HepG2 (cell line): ENCODE data around the gene JAGN1. TPM values are rescaled to one million over a fixed set of nuclear protein-coding genes. Genes with fewer than 3 reads are reported as not detected.

Experiments used
- DMAP1 ChIP-seq: IDR thresholded peaks from 2 replicates; pipeline ENCODE4 v1.6.1; 2016
- DPF2 ChIP-seq: sonication (generic); formaldehyde crosslinking; IDR thresholded peaks from 2 replicates; pipeline ENCODE4 v1.4.0; 2020; ENCODE audit warnings: mild to moderate bottlenecking, low read depth, missing genetic modification reagents, borderline replicate concordance
- ESRRA ChIP-seq: sonication (generic); formaldehyde crosslinking; IDR thresholded peaks from 2 replicates; pipeline ENCODE4 v1.5.1; 2020; ENCODE audit warnings: mild to moderate bottlenecking, low read depth, missing genetic modification reagents
- FOXJ3 ChIP-seq: sonication (generic); formaldehyde crosslinking; IDR thresholded peaks from 2 replicates; pipeline ENCODE4 v1.4.0; 2020; ENCODE audit warnings: missing genetic modification reagents, mild to moderate bottlenecking, borderline replicate concordance
- NFYB ChIP-seq: sonication (generic); formaldehyde crosslinking; IDR thresholded peaks from 2 replicates; pipeline ENCODE4 v1.4.0; 2020; ENCODE audit warnings: missing genetic modification reagents
- ZSCAN31 ChIP-seq: sonication (generic); formaldehyde crosslinking; IDR thresholded peaks from 2 replicates; pipeline ENCODE4 v1.5.0; 2020; ENCODE audit warnings: low read depth, mild to moderate bottlenecking, missing genetic modification reagents
- polyA plus RNA-seq, 8 experiments: library from polyadenylated mRNA; depleted of rRNA in 3 of 8; stranded (reverse) in 7 of 8; unstranded in 1 of 8; fragments of >200 nt; fragmentation: Illumina TruSeq in 4 of 8; extraction: Trizol in 4 of 8; gene quantifications; 2 replicates each; pipeline versions ENCODE4 v1.2.1 to v1.2.3, GENCODE V29; 2011 to 2016; ENCODE audit warnings: low read depth in 4 of 8, missing spikeins in 1 of 8, mixed read lengths in 1 of 8; ENCODE audit not compliant: insufficient read depth in 1 of 8
- total RNA-seq, 5 experiments: library from RNA; depleted of rRNA; stranded (reverse); fragments of >200 nt; fragmentation: Illumina TruSeq; extraction: Trizol; gene quantifications; 2 replicates each; pipeline ENCODE4 v1.2.3, GENCODE V29; 2016; ENCODE audit warnings: low read depth in 1 of 5
- TF ChIP-seq, protein P1 (sequence below): sonication (generic); formaldehyde crosslinking; IDR thresholded peaks from 2 replicates; pipeline ENCODE4 v1.4.0; 2020; ENCODE audit warnings: missing genetic modification reagents
- TF ChIP-seq, protein P2 (sequence below): sonication (generic); formaldehyde crosslinking; IDR thresholded peaks from 2 replicates; pipeline ENCODE4 v1.8.1; 2023; ENCODE audit warnings: missing genetic modification reagents, mild to moderate bottlenecking, borderline replicate concordance
- TF ChIP-seq, protein P3 (sequence below): IDR thresholded peaks from 2 replicates; pipeline ENCODE4 v1.6.1; 2018; ENCODE audit warnings: missing genetic modification reagents, mild to moderate bottlenecking, missing compliant biosample characterization
- TF ChIP-seq, protein P4 (sequence below): sonication (generic); formaldehyde crosslinking; IDR thresholded peaks from 2 replicates; pipeline ENCODE4 v1.4.0; 2020; ENCODE audit warnings: missing genetic modification reagents
- TF ChIP-seq, protein P5 (sequence below): sonication (generic); formaldehyde crosslinking; IDR thresholded peaks from 2 replicates; pipeline ENCODE4 v1.4.0; 2020; ENCODE audit warnings: missing genetic modification reagents
- TF ChIP-seq, protein P6 (sequence below): sonication (generic); formaldehyde crosslinking; IDR thresholded peaks from 2 replicates; pipeline ENCODE4 v1.4.0; 2020; ENCODE audit warnings: missing genetic modification reagents, borderline replicate concordance

The JAGN1 gene
- total and polyA plus RNA-seq, 2 of the 13 experiments (the other 11 are each of a cell fraction or from before 2014, with no cell fraction given), result 49.9 to 50.9 TPM

DNA sequence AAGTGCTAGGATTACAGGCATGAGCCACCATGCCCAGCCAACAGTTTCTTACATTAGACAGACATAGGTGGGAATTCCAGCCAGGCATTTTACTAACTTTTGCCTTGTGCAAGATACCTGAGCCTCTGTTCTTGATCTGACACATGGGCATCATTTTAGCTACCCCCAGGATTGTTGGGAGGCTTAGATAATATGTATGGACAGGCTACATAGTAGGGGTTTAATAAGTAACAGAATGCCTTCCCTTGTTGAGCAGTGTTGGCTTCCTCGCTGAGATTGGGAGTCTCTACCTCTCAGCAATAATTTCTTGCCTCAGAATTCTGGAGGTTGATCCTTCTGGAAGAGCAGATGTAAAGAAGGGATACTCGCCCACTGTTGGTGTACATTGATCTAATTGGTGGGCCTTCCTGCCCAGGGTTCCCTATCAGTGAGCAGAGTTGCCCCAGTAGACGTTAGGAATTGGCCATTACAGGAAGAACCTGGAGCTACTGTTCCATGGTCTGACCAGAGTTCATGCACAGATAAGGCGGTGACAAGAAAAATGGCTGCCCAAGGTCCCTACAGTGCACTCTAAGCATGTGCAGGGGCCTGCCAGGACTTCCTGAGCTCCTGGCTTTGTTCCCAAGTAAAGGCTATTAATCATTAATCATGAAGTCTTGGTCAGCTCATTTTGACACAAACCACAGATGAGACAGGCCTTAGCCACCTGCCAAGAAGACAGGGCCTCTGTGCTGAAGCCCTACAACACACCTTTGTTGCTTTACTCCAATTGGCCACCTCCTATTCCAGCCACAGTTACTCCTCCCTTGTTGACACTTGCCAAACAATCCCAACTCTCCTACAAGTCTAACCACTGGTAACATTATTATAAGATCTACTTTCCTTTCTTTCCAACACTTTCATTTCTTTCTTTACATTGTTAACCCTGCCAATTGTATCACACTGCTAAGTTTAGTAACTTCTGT lies 7.3 kb downstream of the JAGN1 start (continued):
- TF ChIP-seq, protein P1, sequence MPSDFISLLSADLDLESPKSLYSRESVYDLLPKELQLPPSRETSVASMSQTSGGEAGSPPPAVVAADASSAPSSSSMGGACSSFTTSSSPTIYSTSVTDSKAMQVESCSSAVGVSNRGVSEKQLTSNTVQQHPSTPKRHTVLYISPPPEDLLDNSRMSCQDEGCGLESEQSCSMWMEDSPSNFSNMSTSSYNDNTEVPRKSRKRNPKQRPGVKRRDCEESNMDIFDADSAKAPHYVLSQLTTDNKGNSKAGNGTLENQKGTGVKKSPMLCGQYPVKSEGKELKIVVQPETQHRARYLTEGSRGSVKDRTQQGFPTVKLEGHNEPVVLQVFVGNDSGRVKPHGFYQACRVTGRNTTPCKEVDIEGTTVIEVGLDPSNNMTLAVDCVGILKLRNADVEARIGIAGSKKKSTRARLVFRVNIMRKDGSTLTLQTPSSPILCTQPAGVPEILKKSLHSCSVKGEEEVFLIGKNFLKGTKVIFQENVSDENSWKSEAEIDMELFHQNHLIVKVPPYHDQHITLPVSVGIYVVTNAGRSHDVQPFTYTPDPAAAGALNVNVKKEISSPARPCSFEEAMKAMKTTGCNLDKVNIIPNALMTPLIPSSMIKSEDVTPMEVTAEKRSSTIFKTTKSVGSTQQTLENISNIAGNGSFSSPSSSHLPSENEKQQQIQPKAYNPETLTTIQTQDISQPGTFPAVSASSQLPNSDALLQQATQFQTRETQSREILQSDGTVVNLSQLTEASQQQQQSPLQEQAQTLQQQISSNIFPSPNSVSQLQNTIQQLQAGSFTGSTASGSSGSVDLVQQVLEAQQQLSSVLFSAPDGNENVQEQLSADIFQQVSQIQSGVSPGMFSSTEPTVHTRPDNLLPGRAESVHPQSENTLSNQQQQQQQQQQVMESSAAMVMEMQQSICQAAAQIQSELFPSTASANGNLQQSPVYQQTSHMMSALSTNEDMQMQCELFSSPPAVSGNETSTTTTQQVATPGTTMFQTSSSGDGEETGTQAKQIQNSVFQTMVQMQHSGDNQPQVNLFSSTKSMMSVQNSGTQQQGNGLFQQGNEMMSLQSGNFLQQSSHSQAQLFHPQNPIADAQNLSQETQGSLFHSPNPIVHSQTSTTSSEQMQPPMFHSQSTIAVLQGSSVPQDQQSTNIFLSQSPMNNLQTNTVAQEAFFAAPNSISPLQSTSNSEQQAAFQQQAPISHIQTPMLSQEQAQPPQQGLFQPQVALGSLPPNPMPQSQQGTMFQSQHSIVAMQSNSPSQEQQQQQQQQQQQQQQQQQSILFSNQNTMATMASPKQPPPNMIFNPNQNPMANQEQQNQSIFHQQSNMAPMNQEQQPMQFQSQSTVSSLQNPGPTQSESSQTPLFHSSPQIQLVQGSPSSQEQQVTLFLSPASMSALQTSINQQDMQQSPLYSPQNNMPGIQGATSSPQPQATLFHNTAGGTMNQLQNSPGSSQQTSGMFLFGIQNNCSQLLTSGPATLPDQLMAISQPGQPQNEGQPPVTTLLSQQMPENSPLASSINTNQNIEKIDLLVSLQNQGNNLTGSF (CRISPR knock-in tag), result no peak
- TF ChIP-seq DMAP1 (CRISPR knock-in tag) (0 out of 2 replicates have a peak, but pooled peaks have one; percentile 61), FOXJ3 (CRISPR knock-in tag) (peak; percentile 60; the same call in 1 of the 2 replicates), NFYB (CRISPR knock-in tag) (0 out of 2 replicates have a peak, but pooled peaks have one; percentile 24), DPF2 (CRISPR knock-in tag) (0 out of 2 replicates have a peak, but pooled peaks have one; percentile 15), ZSCAN31 (CRISPR knock-in tag) (peak; percentile 48; the same call in 1 of the 2 replicates), ESRRA (peak; percentile 66; the same call in 1 of the 2 replicates)
- TF ChIP-seq, protein P2, sequence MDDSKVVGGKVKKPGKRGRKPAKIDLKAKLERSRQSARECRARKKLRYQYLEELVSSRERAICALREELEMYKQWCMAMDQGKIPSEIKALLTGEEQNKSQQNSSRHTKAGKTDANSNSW, result no peak
- TF ChIP-seq, protein P3, sequence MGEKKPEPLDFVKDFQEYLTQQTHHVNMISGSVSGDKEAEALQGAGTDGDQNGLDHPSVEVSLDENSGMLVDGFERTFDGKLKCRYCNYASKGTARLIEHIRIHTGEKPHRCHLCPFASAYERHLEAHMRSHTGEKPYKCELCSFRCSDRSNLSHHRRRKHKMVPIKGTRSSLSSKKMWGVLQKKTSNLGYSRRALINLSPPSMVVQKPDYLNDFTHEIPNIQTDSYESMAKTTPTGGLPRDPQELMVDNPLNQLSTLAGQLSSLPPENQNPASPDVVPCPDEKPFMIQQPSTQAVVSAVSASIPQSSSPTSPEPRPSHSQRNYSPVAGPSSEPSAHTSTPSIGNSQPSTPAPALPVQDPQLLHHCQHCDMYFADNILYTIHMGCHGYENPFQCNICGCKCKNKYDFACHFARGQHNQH (CRISPR knock-in tag), result peak; percentile 69; the same call in 1 of the 2 replicates
- TF ChIP-seq, protein P4, sequence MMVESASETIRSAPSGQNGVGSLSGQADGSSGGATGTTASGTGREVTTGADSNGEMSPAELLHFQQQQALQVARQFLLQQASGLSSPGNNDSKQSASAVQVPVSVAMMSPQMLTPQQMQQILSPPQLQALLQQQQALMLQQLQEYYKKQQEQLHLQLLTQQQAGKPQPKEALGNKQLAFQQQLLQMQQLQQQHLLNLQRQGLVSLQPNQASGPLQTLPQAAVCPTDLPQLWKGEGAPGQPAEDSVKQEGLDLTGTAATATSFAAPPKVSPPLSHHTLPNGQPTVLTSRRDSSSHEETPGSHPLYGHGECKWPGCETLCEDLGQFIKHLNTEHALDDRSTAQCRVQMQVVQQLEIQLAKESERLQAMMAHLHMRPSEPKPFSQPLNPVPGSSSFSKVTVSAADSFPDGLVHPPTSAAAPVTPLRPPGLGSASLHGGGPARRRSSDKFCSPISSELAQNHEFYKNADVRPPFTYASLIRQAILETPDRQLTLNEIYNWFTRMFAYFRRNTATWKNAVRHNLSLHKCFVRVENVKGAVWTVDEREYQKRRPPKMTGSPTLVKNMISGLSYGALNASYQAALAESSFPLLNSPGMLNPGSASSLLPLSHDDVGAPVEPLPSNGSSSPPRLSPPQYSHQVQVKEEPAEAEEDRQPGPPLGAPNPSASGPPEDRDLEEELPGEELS (CRISPR knock-in tag), result peak; percentile 79
- TF ChIP-seq, protein P5, sequence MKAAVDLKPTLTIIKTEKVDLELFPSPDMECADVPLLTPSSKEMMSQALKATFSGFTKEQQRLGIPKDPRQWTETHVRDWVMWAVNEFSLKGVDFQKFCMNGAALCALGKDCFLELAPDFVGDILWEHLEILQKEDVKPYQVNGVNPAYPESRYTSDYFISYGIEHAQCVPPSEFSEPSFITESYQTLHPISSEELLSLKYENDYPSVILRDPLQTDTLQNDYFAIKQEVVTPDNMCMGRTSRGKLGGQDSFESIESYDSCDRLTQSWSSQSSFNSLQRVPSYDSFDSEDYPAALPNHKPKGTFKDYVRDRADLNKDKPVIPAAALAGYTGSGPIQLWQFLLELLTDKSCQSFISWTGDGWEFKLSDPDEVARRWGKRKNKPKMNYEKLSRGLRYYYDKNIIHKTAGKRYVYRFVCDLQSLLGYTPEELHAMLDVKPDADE (CRISPR knock-in tag), result no peak
- TF ChIP-seq, protein P6, sequence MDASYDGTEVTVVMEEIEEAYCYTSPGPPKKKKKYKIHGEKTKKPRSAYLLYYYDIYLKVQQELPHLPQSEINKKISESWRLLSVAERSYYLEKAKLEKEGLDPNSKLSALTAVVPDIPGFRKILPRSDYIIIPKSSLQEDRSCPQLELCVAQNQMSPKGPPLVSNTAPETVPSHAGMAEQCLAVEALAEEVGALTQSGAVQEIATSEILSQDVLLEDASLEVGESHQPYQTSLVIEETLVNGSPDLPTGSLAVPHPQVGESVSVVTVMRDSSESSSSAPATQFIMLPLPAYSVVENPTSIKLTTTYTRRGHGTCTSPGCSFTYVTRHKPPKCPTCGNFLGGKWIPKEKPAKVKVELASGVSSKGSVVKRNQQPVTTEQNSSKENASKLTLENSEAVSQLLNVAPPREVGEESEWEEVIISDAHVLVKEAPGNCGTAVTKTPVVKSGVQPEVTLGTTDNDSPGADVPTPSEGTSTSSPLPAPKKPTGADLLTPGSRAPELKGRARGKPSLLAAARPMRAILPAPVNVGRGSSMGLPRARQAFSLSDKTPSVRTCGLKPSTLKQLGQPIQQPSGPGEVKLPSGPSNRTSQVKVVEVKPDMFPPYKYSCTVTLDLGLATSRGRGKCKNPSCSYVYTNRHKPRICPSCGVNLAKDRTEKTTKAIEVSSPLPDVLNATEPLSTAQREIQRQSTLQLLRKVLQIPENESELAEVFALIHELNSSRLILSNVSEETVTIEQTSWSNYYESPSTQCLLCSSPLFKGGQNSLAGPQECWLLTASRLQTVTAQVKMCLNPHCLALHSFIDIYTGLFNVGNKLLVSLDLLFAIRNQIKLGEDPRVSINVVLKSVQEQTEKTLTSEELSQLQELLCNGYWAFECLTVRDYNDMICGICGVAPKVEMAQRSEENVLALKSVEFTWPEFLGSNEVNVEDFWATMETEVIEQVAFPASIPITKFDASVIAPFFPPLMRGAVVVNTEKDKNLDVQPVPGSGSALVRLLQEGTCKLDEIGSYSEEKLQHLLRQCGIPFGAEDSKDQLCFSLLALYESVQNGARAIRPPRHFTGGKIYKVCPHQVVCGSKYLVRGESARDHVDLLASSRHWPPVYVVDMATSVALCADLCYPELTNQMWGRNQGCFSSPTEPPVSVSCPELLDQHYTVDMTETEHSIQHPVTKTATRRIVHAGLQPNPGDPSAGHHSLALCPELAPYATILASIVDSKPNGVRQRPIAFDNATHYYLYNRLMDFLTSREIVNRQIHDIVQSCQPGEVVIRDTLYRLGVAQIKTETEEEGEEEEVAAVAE (CRISPR knock-in tag), result peak; percentile 94
